ENCODE data around the gene PPP4R2. TPM values are rescaled to one million over a fixed set of nuclear protein-coding genes. Genes with fewer than 3 reads are reported as not detected.
"Not testable (repeated sequence)": the region's sequence is repeated elsewhere in the genome, so short reads cannot be mapped to it uniquely, and the experiment has no call there.

PPP4R2 gene
- total RNA-seq, 4 donors from 2014 or later: 32.2 to 57.6 (median 40.2) TPM

GRCh38 chr3:73056845-73057150 lies 60.2 kb downstream of the PPP4R2 start:
- H3K4me1 ChIP-seq: peaks cover 3 to 52% (median 10%) of the 10 kb centered on the region in 3 donors
- H3K4me3 ChIP-seq: no peak overlapping the region
- ATAC-seq: no peak
- H3K27ac ChIP-seq: no peak overlapping the region
- no peaks in the 10 kb centered on the region for H3K27me3 ChIP-seq
- no peaks in the 10 kb centered on the region for H3K9me3 ChIP-seq
- TF ChIP-seq POLR2AphosphoS5 (IDR thresholded peaks at IDR 0.05) (no peak), POLR2A (IDR thresholded peaks at IDR 0.05) (no peak), EP300 (IDR thresholded peaks at IDR 0.05) (no peak), CTCF (IDR thresholded peaks at IDR 0.05) (no peak)
- H3K36me3 ChIP-seq: peaks cover 0 to 6% of the 10 kb centered on the region in 2 donors

GRCh38 chr3:73060302-73060723 lies 63.7 kb downstream of the PPP4R2 start:
- Histone ChIP-seq H3K4me3 (no peak overlapping the region), H3K36me3 (peaks cover 0 to 40% of the 10 kb centered on the region in 2 donors), H3K9me3 (no peaks in the 10 kb centered on the region), H3K4me1 (peaks cover 3 to 41% (median 10%) of the 10 kb centered on the region in 3 donors), H3K27ac (no peak overlapping the region), H3K27me3 (no peaks in the 10 kb centered on the region)
- ATAC-seq: no peak
- TF ChIP-seq EP300 (IDR thresholded peaks at IDR 0.05) (no peak), POLR2A (IDR thresholded peaks at IDR 0.05) (no peak)
- 88 to 90% methylated on average over 1 of the region's 1 CpG for WGBS, 2 donors (ENCODE audit: low coverage in 1 of 2)

DNA sequence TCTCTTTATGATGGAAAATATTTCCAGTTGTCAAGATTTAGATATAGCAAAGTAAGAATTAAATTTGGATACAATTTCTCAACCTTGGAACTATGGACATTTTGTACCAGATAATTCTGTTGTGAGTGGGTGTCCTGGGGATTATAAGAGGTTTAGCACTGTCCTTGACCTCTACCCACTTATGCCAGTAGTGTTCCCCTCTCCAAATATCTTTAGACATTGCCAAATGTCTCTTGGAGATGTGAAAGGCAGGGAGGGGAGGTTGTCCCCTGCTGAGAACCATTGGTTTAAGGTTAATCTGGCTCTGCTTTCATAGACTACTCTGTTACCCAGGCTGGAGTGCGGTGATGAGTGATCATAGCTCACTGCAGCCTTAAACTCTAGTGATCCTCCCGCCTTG lies 64.8 kb downstream of the PPP4R2 start, which contains the start of gene EBLN2:
Gene EBLN2, plus strand, starts transcription at position 244 of the 400 bp plus-strand sequence. CDS start 423 bp downstream, outside the sequence.
- peaks cover 0 to 30% (median 3%) of the 10 kb centered on the region in 3 donors for H3K4me1 ChIP-seq
- no peak for ATAC-seq
- 80% methylated on average over 1 of the region's 2 CpGs; no CpG with 5 or more reads in 1 of the 2 donors for WGBS, 2 donors (ENCODE audit: low coverage in 1 of 2)

GRCh38 chr3:73066243-73066642 lies 69.6 kb downstream of the PPP4R2 start:
- H3K9me3 ChIP-seq: not testable (repeated sequence)
- H3K36me3 ChIP-seq: peaks cover 0 to 55% of the 10 kb centered on the region in 2 donors

More for the DNA sequence above, 64.8 kb downstream of the PPP4R2 start, which contains the start of gene EBLN2:
- TF ChIP-seq POLR2AphosphoS5 (IDR thresholded peaks at IDR 0.05): no peak
- no peak for TF ChIP-seq CTCF (IDR thresholded peaks at IDR 0.05)
- no peak for TF ChIP-seq EP300 (IDR thresholded peaks at IDR 0.05)
- TF ChIP-seq POLR2A (IDR thresholded peaks at IDR 0.05): no peak
- H3K27ac ChIP-seq: no peak within 1 kb of the TSS
- H3K27me3 ChIP-seq: no peaks in the 10 kb centered on the region
- no peaks in the 10 kb centered on the region for H3K9me3 ChIP-seq
- H3K36me3 ChIP-seq: peaks cover 0 to 46% of the 10 kb centered on the region in 2 donors
- no peak within 1 kb of the TSS for H3K4me3 ChIP-seq

GRCh38 chr3:73068419-73068818 lies 71.8 kb downstream of the PPP4R2 start:
- Histone ChIP-seq H3K36me3 (peaks cover 0 to 33% of the 10 kb centered on the region in 2 donors), H3K4me1 (peaks cover 0 to 16% (median 2%) of the 10 kb centered on the region in 3 donors), H3K27me3 (no peaks in the 10 kb centered on the region), H3K27ac (no peak overlapping the region), H3K9me3 (no peaks in the 10 kb centered on the region), H3K4me3 (no peak overlapping the region)
- WGBS, 2 donors (ENCODE audit: low coverage in 1 of 2): 49 to 53% methylated on average over 3 of the region's 3 CpGs
- ATAC-seq: no peak
- TF ChIP-seq EP300 (IDR thresholded peaks at IDR 0.05) (no peak), POLR2A (IDR thresholded peaks at IDR 0.05) (no peak), CTCF (IDR thresholded peaks at IDR 0.05) (no peak), POLR2AphosphoS5 (IDR thresholded peaks at IDR 0.05) (no peak)

More at GRCh38 chr3:73066243-73066642, 69.6 kb downstream of the PPP4R2 start:
- ATAC-seq, H3K27ac ChIP-seq, H3K4me3 ChIP-seq, H3K27me3 ChIP-seq: not testable (repeated sequence)
- H3K4me1 ChIP-seq: peaks cover 0 to 15% (median 1%) of the 10 kb centered on the region in 3 donors

- Histone ChIP-seq H3K27me3 (no peaks in the 10 kb centered on the region), H3K4me3 (no peak overlapping the region), H3K27ac (no peak overlapping the region), H3K9me3 (no peaks in the 10 kb centered on the region), H3K36me3 (peaks cover 0 to 26% of the 10 kb centered on the region in 2 donors), H3K4me1 (peaks cover 0 to 16% (median 2%) of the 10 kb centered on the region in 3 donors)
- no peak for ATAC-seq
- TF ChIP-seq POLR2AphosphoS5 (IDR thresholded peaks at IDR 0.05): no peak
- TF ChIP-seq CTCF (IDR thresholded peaks at IDR 0.05): no peak
- TF ChIP-seq EP300 (IDR thresholded peaks at IDR 0.05): no peak
- TF ChIP-seq POLR2A (IDR thresholded peaks at IDR 0.05): no peak
- WGBS, 2 donors (ENCODE audit: low coverage in 1 of 2): 92 to 93% methylated on average over 2 to 3 of the region's 5 CpGs
Measured at GRCh38 chr3:73069187-73069586, 72.6 kb downstream of the PPP4R2 start.

Measured in gastroesophageal sphincter (tissue), 4 donors.